ENCODE data around the gene RANBP9. TPM values are rescaled to one million over a fixed set of nuclear protein-coding genes. Genes with fewer than 3 reads are reported as not detected.

RANBP9 gene
- total and polyA plus RNA-seq, 2 of the 13 experiments (the other 11 are each of a cell fraction or from before 2014, with no cell fraction given), result 26.6 to 30.6 TPM

DNA sequence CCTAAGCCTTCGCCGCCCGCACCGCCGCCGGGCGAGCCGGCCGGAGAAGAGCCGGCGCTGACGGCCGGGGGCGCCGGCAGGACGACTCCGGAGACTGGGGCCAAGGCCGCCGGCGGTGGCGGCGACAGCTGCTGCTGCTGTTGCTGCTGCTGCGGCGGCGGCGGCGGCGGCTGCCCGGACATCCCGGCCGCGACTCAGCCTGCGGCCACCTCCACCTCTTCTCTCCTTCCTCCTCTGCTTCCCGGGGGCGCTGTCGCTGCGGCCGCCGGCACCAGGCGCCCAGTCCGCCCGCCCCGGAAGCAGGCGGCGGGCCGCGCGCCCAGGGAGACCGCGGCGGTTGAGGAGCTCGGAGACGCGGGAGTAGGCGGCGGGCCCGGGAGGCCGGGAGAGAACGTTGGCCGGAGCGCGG, 307 bp downstream of the RANBP9 start (continued):
- TF ChIP-seq PRDM15 (CRISPR knock-in tag; IDR thresholded peaks at IDR 0.05) (peak; percentile 73), CCAR2 (optimal IDR thresholded peaks at IDR 0.05; ENCODE audit: low read depth, low read length) (no peak), SIN3A (IDR thresholded peaks at IDR 0.05; ENCODE audit: borderline replicate concordance, low read depth, low read length) (peak; percentile 21; the same call in 1 of the 2 replicates), STAG1 (CRISPR knock-in tag; IDR thresholded peaks at IDR 0.05) (peak; percentile 2; the same call in 1 of the 2 replicates), GABPA (IDR thresholded peaks at IDR 0.05; ENCODE audit: low read depth, low read length) (peak; percentile 50), GABPA (CRISPR knock-in tag; IDR thresholded peaks at IDR 0.05; ENCODE audit: low read depth) (no peak), KLF15 (CRISPR knock-in tag; IDR thresholded peaks at IDR 0.05; ENCODE audit: borderline replicate concordance) (no peak), NR1H2 (CRISPR knock-in tag; IDR thresholded peaks at IDR 0.05; ENCODE audit: borderline replicate concordance, low read depth) (no peak), ZNF263 (CRISPR knock-in tag; IDR thresholded peaks at IDR 0.05) (peak; percentile 22; the same call in 1 of the 2 replicates), SOX6 (IDR thresholded peaks at IDR 0.05) (no peak), SOX6 (CRISPR knock-in tag; IDR thresholded peaks at IDR 0.05) (no peak), ZNF546 (CRISPR knock-in tag; conservative IDR thresholded peaks at IDR 0.05) (peak; percentile 17; the same call in 1 of the 2 replicates), ATF7-NPFF (CRISPR knock-in tag; IDR thresholded peaks at IDR 0.05; ENCODE audit: low read depth) (0 out of 2 replicates have a peak, but pooled peaks have one; percentile 1), HES4 (CRISPR knock-in tag; IDR thresholded peaks at IDR 0.05; ENCODE audit: borderline replicate concordance) (peak; percentile 34; the same call in 1 of the 2 replicates), FOXO1 (CRISPR knock-in tag; IDR thresholded peaks at IDR 0.05) (0 out of 2 replicates have a peak, but pooled peaks have one; percentile 12), KLF12 (CRISPR knock-in tag; IDR thresholded peaks at IDR 0.05; ENCODE audit: borderline replicate concordance) (0 out of 2 replicates have a peak, but pooled peaks have one; percentile 3), YY1 (IDR thresholded peaks at IDR 0.05; ENCODE audit: insufficient read depth, insufficient replicate concordance, low read depth, low read length) (peak; percentile 19), ELF3 (CRISPR knock-in tag; IDR thresholded peaks at IDR 0.05) (peak; percentile 43; the same call in 1 of the 2 replicates)
